Heart left ventricle (tissue), 16 donors: Measurements from ENCODE around the gene LUZP2. TPM values are rescaled to one million over a fixed set of nuclear protein-coding genes. Genes with fewer than 3 reads are reported as not detected.

Source experiments
- ATAC-seq, 4 donors: fragments of 200-7000 bp; cut with Tn5 transposase; one replicate each; pipeline ENCODE4 v1.9.1; 2020 to 2022; ENCODE audit warnings: moderate library complexity in 4 of 4, mild to moderate bottlenecking in 3 of 4, moderate number of reproducible peaks in 1 of 4
- DNase-seq, 5 donors: peaks; one replicate each; pipeline ENCODE4 v3.0.0-alpha.2; 2020
- H3K27ac ChIP-seq, 12 donors: fragments of 200-600 bp; sonication (generic) in 4 of 12; one replicate each; pipeline versions ENCODE4 v1.5.0 to v1.8.0; 2016 to 2022; ENCODE audit warnings: mild to moderate bottlenecking in 2 of 12
- H3K27me3 ChIP-seq, 9 donors: fragments of 200-600 bp; sonication (generic) in 2 of 9; one replicate each; pipeline versions ENCODE4 v1.5.1 to v1.8.0; 2016 to 2022; ENCODE audit warnings: mild to moderate bottlenecking in 3 of 9
- H3K36me3 ChIP-seq, 9 donors: fragments of 200-600 bp; sonication (generic) in 2 of 9; one replicate each; pipeline versions ENCODE4 v1.5.0 to v1.8.0; 2018 to 2022; ENCODE audit warnings: mild to moderate bottlenecking in 2 of 9
- H3K4me1 ChIP-seq, 12 donors: fragments of 200-600 bp; sonication (generic) in 4 of 12; one replicate each; pipeline versions ENCODE4 v1.5.0 to v1.8.0; 2016 to 2022; ENCODE audit warnings: mild to moderate bottlenecking in 3 of 12
- H3K4me3 ChIP-seq, 12 donors: fragments of 200-600 bp; sonication (generic) in 4 of 12; one replicate each; pipeline versions ENCODE4 v1.5.0 to v1.8.0; 2017 to 2022; ENCODE audit warnings: mild to moderate bottlenecking in 9 of 12, moderate library complexity in 4 of 12
- H3K9me3 ChIP-seq, 12 donors: fragments of 200-600 bp; sonication (generic) in 4 of 12; one replicate each; pipeline versions ENCODE4 v1.5.0 to v1.8.0; 2016 to 2022; ENCODE audit warnings: mild to moderate bottlenecking in 1 of 12
- POLR2A ChIP-seq, 2 donors: fragments of 450-650 bp; IDR thresholded peaks; one replicate each; pipeline ENCODE4 v1.6.1; 2017; ENCODE audit warnings: antibody characterized with exemption in 2 of 2, mild to moderate bottlenecking in 2 of 2, moderate library complexity in 2 of 2
- WGBS, 4 donors: extraction: QIAGEN DNeasy Blood & Tissue Kit in 2 of 4; methylation state at CpG; one replicate each; pipeline versions ENCODE4 v1.1.5 to v1.1.7; 2013 to 2018; 5-methylcytosine and 5-hydroxymethylcytosine counted together
- intact Hi-C, 10 donors: fragments of 100-400 bp; cut with DNase I; formaldehyde crosslinking; loops; one replicate each; pipeline versions ENCODE4 v1.11.1 to v1.14.2; 2022
- polyA plus RNA-seq, 2 donors: library from polyadenylated mRNA; stranded (reverse); fragments of 200-250 nt; gene quantifications; one replicate each; pipeline ENCODE4 v1.2.3, GENCODE V29; 2013
- total RNA-seq, 9 donors: library from RNA; depleted of rRNA in 2 of 9; stranded (reverse); fragments of >200 nt in 2 of 9; fragmentation: NEBNext Ultra II Directional in 3 of 9; extraction: Animal tissue kit (Norgen Biotek cat#: 25700) in 3 of 9; gene quantifications; one replicate each; pipeline versions ENCODE4 v1.1.0 to v1.2.4, GENCODE V29; 2016 to 2023
- TF ChIP-seq, protein P1 (sequence below), 12 donors: fragments of 200-600 bp; sonication (generic) in 4 of 12; IDR thresholded peaks; one replicate each; pipeline versions ENCODE4 v1.5.0 to v1.8.0; 2018 to 2022; ENCODE audit warnings: antibody characterized with exemption in 12 of 12, mild to moderate bottlenecking in 5 of 12
- donor health status: ischemic (EF 13 %, LVEDD 7.1; RV severe dilation, severe dysfunction).
- donor health status: healthy with polysubstance abuse.
- donor health status: DM: no; HTN: yes; CAD: no.
- donor health status: DM: no; HTN: no; CAD: no.
- donor health status: ischemic (EF 25% LVEDD 6.9; RV normal size, moderate dysfunction).
- donor health status: ischemic (EF 25% LVEDD 5.7; RV mildly dilated, moderate dysfunction).
- donor health status: healthy.
- donor health status: DM: yes; HTN: yes; CAD: no.
- donor health status: ischemic (EF 35%, LVEDD 5.7; RV mildly dilated, moderate dysfunction).
- donor health status: nonischemic (EF 11% LVEDD 7.7; RV severe dilation, severe dysfunction).
- donor health status: DM: yes; HTN: yes; CAD: no.
- donor health status: PGD.
- donor health status: ischemic (EF 29% LVEDD 5.4; RV normal size, mild dysfunction).
- donor health status: nonischemic (EF 23%, LVEDD 6.1; RV moderate dilation, normal function).

The LUZP2 gene
- total and polyA plus RNA-seq, 11 donors = 0.11 to 0.30 (median 0.17) TPM; not detected in 7

DNA sequence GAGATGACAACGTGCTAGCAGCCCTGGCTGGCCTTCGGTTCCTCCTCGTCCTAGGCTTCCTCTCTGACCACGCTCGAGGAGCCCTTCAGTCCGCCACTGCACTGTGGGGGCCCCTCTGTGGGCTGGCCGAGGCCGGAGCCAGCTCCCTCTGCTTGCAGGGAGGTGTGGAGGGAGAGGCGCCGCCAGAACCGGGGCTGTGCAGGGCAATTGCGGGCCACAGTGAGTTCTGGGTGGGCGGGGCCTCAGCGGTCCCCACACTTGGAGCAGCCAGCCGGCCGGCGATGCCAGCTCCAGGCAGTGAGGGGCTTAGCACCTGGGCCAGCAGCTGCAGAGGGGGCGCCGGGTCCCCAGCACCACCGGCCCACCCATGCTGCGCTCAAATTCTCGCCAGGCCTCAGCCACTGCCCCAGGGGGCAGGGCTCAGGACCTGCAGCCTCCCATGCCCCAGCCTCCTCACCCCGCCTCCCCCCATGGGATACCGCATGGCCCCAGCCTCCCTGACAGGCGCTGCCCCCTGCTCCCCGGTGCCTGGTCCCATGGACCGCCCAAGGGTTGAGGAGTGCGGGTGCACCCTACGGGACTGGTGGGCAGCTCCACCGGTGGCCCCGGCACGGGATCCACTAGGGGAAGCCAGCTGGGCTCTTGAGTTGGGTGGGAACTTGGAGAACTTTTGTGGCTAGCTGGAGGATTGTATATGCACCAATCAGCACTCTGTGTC is 399.4 kb downstream of the LUZP2 start:
- Histone ChIP-seq H3K4me1 (no peaks in the 10 kb centered on the region), H3K27me3 (no peaks in the 10 kb centered on the region), H3K36me3 (no peaks in the 10 kb centered on the region), H3K4me3 (no peak overlapping the region), H3K27ac (no peak overlapping the region), H3K9me3 (no peaks in the 10 kb centered on the region)
- peak in 1 of 5 donors; percentile 55 for DNase-seq
- peak in 1 of 4 donors; percentile 45 for ATAC-seq
- intact Hi-C loops = no loop called here
- TF ChIP-seq, protein P1, sequence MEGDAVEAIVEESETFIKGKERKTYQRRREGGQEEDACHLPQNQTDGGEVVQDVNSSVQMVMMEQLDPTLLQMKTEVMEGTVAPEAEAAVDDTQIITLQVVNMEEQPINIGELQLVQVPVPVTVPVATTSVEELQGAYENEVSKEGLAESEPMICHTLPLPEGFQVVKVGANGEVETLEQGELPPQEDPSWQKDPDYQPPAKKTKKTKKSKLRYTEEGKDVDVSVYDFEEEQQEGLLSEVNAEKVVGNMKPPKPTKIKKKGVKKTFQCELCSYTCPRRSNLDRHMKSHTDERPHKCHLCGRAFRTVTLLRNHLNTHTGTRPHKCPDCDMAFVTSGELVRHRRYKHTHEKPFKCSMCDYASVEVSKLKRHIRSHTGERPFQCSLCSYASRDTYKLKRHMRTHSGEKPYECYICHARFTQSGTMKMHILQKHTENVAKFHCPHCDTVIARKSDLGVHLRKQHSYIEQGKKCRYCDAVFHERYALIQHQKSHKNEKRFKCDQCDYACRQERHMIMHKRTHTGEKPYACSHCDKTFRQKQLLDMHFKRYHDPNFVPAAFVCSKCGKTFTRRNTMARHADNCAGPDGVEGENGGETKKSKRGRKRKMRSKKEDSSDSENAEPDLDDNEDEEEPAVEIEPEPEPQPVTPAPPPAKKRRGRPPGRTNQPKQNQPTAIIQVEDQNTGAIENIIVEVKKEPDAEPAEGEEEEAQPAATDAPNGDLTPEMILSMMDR (IDR thresholded peaks at IDR 0.05) = no peak
- 89 to 95% (median 93%) methylated on average over 16 to 32 of the region's 32 CpGs for WGBS, 4 donors

GRCh38 chr11:24900514-24900913 is 403.7 kb downstream of the LUZP2 start:
- no peaks in the 10 kb centered on the region for H3K27me3 ChIP-seq
- 61 to 76% (median 66%) methylated on average over 3 of the region's 3 CpGs for WGBS, 4 donors
- H3K9me3 ChIP-seq = no peaks in the 10 kb centered on the region
- no peak overlapping the region for H3K27ac ChIP-seq
- H3K4me1 ChIP-seq = no peaks in the 10 kb centered on the region
- DNase-seq (no peak), ATAC-seq (no peak)
- TF ChIP-seq, protein P1 (IDR thresholded peaks at IDR 0.05) = no peak
- TF ChIP-seq POLR2A (IDR thresholded peaks at IDR 0.05) = no peak
- no peak overlapping the region for H3K4me3 ChIP-seq
- intact Hi-C loops = no loop called here
- no peaks in the 10 kb centered on the region for H3K36me3 ChIP-seq

- TF ChIP-seq, protein P1 (IDR thresholded peaks at IDR 0.05) = no peak
- no peak for TF ChIP-seq POLR2A (IDR thresholded peaks at IDR 0.05)
- 74 to 85% (median 78%) methylated on average over 1 of the region's 1 CpG for WGBS, 4 donors
- Histone ChIP-seq H3K27ac (no peak overlapping the region), H3K4me3 (no peak overlapping the region), H3K4me1 (no peaks in the 10 kb centered on the region), H3K9me3 (no peaks in the 10 kb centered on the region), H3K36me3 (no peaks in the 10 kb centered on the region), H3K27me3 (no peaks in the 10 kb centered on the region)
- intact Hi-C loops = no loop called here
- DNase-seq = no peak
- no peak for ATAC-seq
Observed at GRCh38 chr11:24900960-24901549, 404.2 kb downstream of the LUZP2 start.

- ATAC-seq (no peak), DNase-seq (no peak)
- H3K27ac ChIP-seq = no peak overlapping the region
- no peak overlapping the region for H3K4me3 ChIP-seq
- H3K27me3 ChIP-seq = no peaks in the 10 kb centered on the region
- no peaks in the 10 kb centered on the region for H3K9me3 ChIP-seq
- H3K4me1 ChIP-seq = no peaks in the 10 kb centered on the region
- 74 to 82% (median 77%) methylated on average over 2 of the region's 2 CpGs for WGBS, 4 donors
- intact Hi-C loops = no loop called here
- TF ChIP-seq POLR2A (IDR thresholded peaks at IDR 0.05) = no peak
- TF ChIP-seq, protein P1 (IDR thresholded peaks at IDR 0.05) = no peak
- no peaks in the 10 kb centered on the region for H3K36me3 ChIP-seq
Observed at GRCh38 chr11:24903555-24903954, 406.7 kb downstream of the LUZP2 start.
